ENCODE results near the gene MSANTD2.

- TF ChIP-seq CTCF (IDR thresholded peaks at IDR 0.05; ENCODE audit: insufficient read depth, low read length, poor library complexity, severe bottlenecking): no peak
- no peak for TF ChIP-seq EZH2phosphoT487 (conservative IDR thresholded peaks at IDR 0.05; ENCODE audit: low read length)
These were observed 35.7 kb upstream of the MSANTD2 start for GRCh38 chr11:124835918-124836317.
